ENCODE measurements around the gene FBXO27. TPM values are rescaled to one million over a fixed set of nuclear protein-coding genes. Genes with fewer than 3 reads are reported as not detected.
"Not testable (repeated sequence)": the region's sequence is repeated elsewhere in the genome, so short reads cannot be mapped to it uniquely, and the experiment has no call there.

The FBXO27 gene
- total RNA-seq, 1 experiment from 2014 or later, result 3.8 TPM

GRCh38 chr19:39001041-39001440 lies 31.3 kb downstream of the FBXO27 start:
- Mint-ChIP-seq H3K4me3 (ENCODE audit: unreplicated experiment) (no peak overlapping the region), H3K27me3 (ENCODE audit: insufficient read depth, unreplicated experiment) (no peaks in the 10 kb centered on the region), H3K36me3 (ENCODE audit: insufficient read depth, unreplicated experiment) (no peaks in the 10 kb centered on the region), H3K4me1 (ENCODE audit: low read depth, unreplicated experiment) (peaks cover 3% of the 10 kb centered on the region), H3K27ac (ENCODE audit: unreplicated experiment) (no peak overlapping the region), H3K9me3 (ENCODE audit: unreplicated experiment) (no peaks in the 10 kb centered on the region)
- no TSS peak for BruUV-seq (replicated peaks)
- Histone ChIP-seq H3K9me3 (no peaks in the 10 kb centered on the region), H3K4me1 (peaks cover 2% of the 10 kb centered on the region), H3K27me3 (replicated peaks; ENCODE audit: control insufficient read depth, insufficient read depth, low read length) (no peaks in the 10 kb centered on the region), H3K36me3 (ENCODE audit: control insufficient read depth, insufficient read depth, low read length) (no peaks in the 10 kb centered on the region), H3K4me3 (ENCODE audit: low read depth, low read length) (no peak overlapping the region)
- DNase-seq, result no peak
- intact Hi-C loops (cut with micrococcal nuclease; ENCODE audit: unreplicated experiment), result no loop called here
- ChIA-PET POLR2A (no interaction called here), CTCF (no interaction called here)
- TF ChIP-seq CTCF (IDR thresholded peaks at IDR 0.05; ENCODE audit: insufficient read depth in 1 of 2, low read depth in 1 of 2, low read length in 1 of 2, severe bottlenecking in 1 of 2, unreplicated experiment in 1 of 2), result no peak

GRCh38 chr19:38997576-38997975 lies 34.8 kb downstream of the FBXO27 start:
- ChIA-PET CTCF (interaction anchor here (0.6 to 1.2 kb wide), 2 partner anchors 36 to 41 kb away, joined by 3 to 4 read pairs; no protein-coding TSS in a partner anchor), POLR2A (interaction anchor here (0.6 kb wide), 1 partner anchor 67 kb away, joined by 5 read pairs; the partner anchor contains the start of gene MRPS12)
- intact Hi-C loops (cut with micrococcal nuclease; ENCODE audit: unreplicated experiment), result not testable (repeated sequence)

GRCh38 chr19:38993271-38993670 lies 39.1 kb downstream of the FBXO27 start:
- H3K4me1 Mint-ChIP-seq (ENCODE audit: low read depth, unreplicated experiment), result peaks cover 13% of the 10 kb centered on the region
- Histone ChIP-seq H3K36me3 (ENCODE audit: control insufficient read depth, insufficient read depth, low read length) (no peaks in the 10 kb centered on the region), H3K27me3 (replicated peaks; ENCODE audit: control insufficient read depth, insufficient read depth, low read length) (no peaks in the 10 kb centered on the region), H3K4me1 (peaks cover 20% of the 10 kb centered on the region), H3K9me3 (no peaks in the 10 kb centered on the region), H3K4me3 (ENCODE audit: low read depth, low read length) (no peak overlapping the region)
- no TSS peak for BruUV-seq (replicated peaks)
- TF ChIP-seq CTCF (IDR thresholded peaks at IDR 0.05; ENCODE audit: insufficient read depth in 1 of 2, low read depth in 1 of 2, low read length in 1 of 2, severe bottlenecking in 1 of 2, unreplicated experiment in 1 of 2), result no peak
- ChIA-PET POLR2A (no interaction called here), CTCF (interaction anchor here (0.7 kb wide), 1 partner anchor 596 kb away, joined by 3 read pairs; no protein-coding TSS in a partner anchor)
- intact Hi-C loops (cut with micrococcal nuclease; ENCODE audit: unreplicated experiment), result no loop called here
- no peaks in the 10 kb centered on the region for H3K36me3 Mint-ChIP-seq (ENCODE audit: insufficient read depth, unreplicated experiment)
- DNase-seq, result no peak
- no peaks in the 10 kb centered on the region for H3K9me3 Mint-ChIP-seq (ENCODE audit: unreplicated experiment)
- H3K27me3 Mint-ChIP-seq (ENCODE audit: insufficient read depth, unreplicated experiment), result peaks cover 3% of the 10 kb centered on the region
- H3K4me3 Mint-ChIP-seq (ENCODE audit: unreplicated experiment), result no peak overlapping the region
- no peak overlapping the region for H3K27ac Mint-ChIP-seq (ENCODE audit: unreplicated experiment)

More at GRCh38 chr19:38997576-38997975, 34.8 kb downstream of the FBXO27 start:
- not testable (repeated sequence) for H3K27ac Mint-ChIP-seq (ENCODE audit: unreplicated experiment); H3K27me3 ChIP-seq (replicated peaks; ENCODE audit: control insufficient read depth, insufficient read depth, low read length); H3K4me3 Mint-ChIP-seq (ENCODE audit: unreplicated experiment); H3K27me3 Mint-ChIP-seq (ENCODE audit: insufficient read depth, unreplicated experiment); H3K36me3 ChIP-seq (ENCODE audit: control insufficient read depth, insufficient read depth, low read length); BruUV-seq (replicated peaks); DNase-seq; H3K36me3 Mint-ChIP-seq (ENCODE audit: insufficient read depth, unreplicated experiment); H3K9me3 Mint-ChIP-seq (ENCODE audit: unreplicated experiment); H3K9me3 ChIP-seq; H3K4me3 ChIP-seq (ENCODE audit: low read depth, low read length)
- H3K4me1 Mint-ChIP-seq (ENCODE audit: low read depth, unreplicated experiment), result peaks cover 13% of the 10 kb centered on the region
- peaks cover 17% of the 10 kb centered on the region for H3K4me1 ChIP-seq

Measured in Caco-2 (cell line).